GM18909 (cell line): ENCODE results near the gene CSNK1A1.
"Not testable (repeated sequence)": the region's sequence is repeated elsewhere in the genome, so short reads cannot be mapped to it uniquely, and the experiment has no call there.

ENCODE experiments used
- ATAC-seq: cut with Tn5 transposase; IDR thresholded peaks from one replicate; pipeline ENCODE4 v1.9.1; 2021; ENCODE audit warnings: mild to moderate bottlenecking; ENCODE audit not compliant: unreplicated experiment, poor library complexity

Gene CSNK1A1

GRCh38 chr5:149551227-149552037 lies at the start of gene CSNK1A1:
CSNK1A1 (minus strand) TSS chr5:149551439; CDS start chr5:149550964, 475 bp downstream.
- peak; percentile 92 for ATAC-seq

- ATAC-seq = no peak
Measured at GRCh38 chr5:149600932-149601331, 49.7 kb upstream of the CSNK1A1 start.

- no peak for ATAC-seq
Measured at GRCh38 chr5:149599375-149599774, 48.1 kb upstream of the CSNK1A1 start.

GRCh38 chr5:149598966-149599365 lies 47.7 kb upstream of the CSNK1A1 start:
- ATAC-seq = no peak

- ATAC-seq = not testable (repeated sequence)
Measured at GRCh38 chr5:149598234-149598633, 47.0 kb upstream of the CSNK1A1 start.

- ATAC-seq = no peak
Measured at GRCh38 chr5:149597618-149598017, 46.4 kb upstream of the CSNK1A1 start.

- ATAC-seq = no peak
Measured at GRCh38 chr5:149596712-149597111, 45.5 kb upstream of the CSNK1A1 start.

- ATAC-seq = not testable (repeated sequence)
Measured at GRCh38 chr5:149595105-149595504, 43.9 kb upstream of the CSNK1A1 start.

GRCh38 chr5:149594206-149594895 lies 43.1 kb upstream of the CSNK1A1 start:
- ATAC-seq = no peak

- ATAC-seq = no peak
Measured at GRCh38 chr5:149593370-149593769, 42.1 kb upstream of the CSNK1A1 start.

GRCh38 chr5:149588936-149589335 lies 37.7 kb upstream of the CSNK1A1 start:
- ATAC-seq = no peak

GRCh38 chr5:149586708-149587318 lies 35.6 kb upstream of the CSNK1A1 start:
- no peak for ATAC-seq

GRCh38 chr5:149585910-149586309 lies 34.7 kb upstream of the CSNK1A1 start:
- no peak for ATAC-seq

- no peak for ATAC-seq
Measured at GRCh38 chr5:149584121-149584520, 32.9 kb upstream of the CSNK1A1 start.

- no peak for ATAC-seq
Measured at GRCh38 chr5:149583394-149583793, 32.2 kb upstream of the CSNK1A1 start.

GRCh38 chr5:149581931-149582768 lies 30.9 kb upstream of the CSNK1A1 start:
- no peak for ATAC-seq

GRCh38 chr5:149581192-149581861 lies 30.1 kb upstream of the CSNK1A1 start, which contains the start of gene ARHGEF37:
ARHGEF37 (plus strand) TSS chr5:149581498; CDS start chr5:149597770, 16,272 bp downstream.
- no peak for ATAC-seq

- no peak for ATAC-seq
Measured at GRCh38 chr5:149580808-149581191, 29.6 kb upstream of the CSNK1A1 start.

GRCh38 chr5:149578896-149579295 lies 27.7 kb upstream of the CSNK1A1 start:
- ATAC-seq = no peak

GRCh38 chr5:149576021-149576420 lies 24.8 kb upstream of the CSNK1A1 start:
- ATAC-seq = no peak
